Esophagus muscularis mucosa (tissue), 4 donors: Measurements from ENCODE around the gene OR1D5. TPM values are rescaled to one million over a fixed set of nuclear protein-coding genes. Genes with fewer than 3 reads are reported as not detected.
"Not testable (repeated sequence)": the region's sequence is repeated elsewhere in the genome, so short reads cannot be mapped to it uniquely, and the experiment has no call there.

Source experiments
- DNase-seq: peaks from one replicate; pipeline ENCODE4 v3.0.0-alpha.2; 2017; ENCODE audit errors: extremely low spot score
- H3K27ac ChIP-seq, 4 donors: fragments of 200-600 bp; sonication (generic); replicated peaks in 1 of 4; 1 replicate in 3 of 4; 2 replicates in 1 of 4; pipeline ENCODE4 v1.5.1; 2016 to 2019; ENCODE audit warnings: mild to moderate bottlenecking in 1 of 4
- H3K27me3 ChIP-seq, 4 donors: fragments of 200-600 bp; sonication (generic); one replicate each; pipeline versions ENCODE4 v1.5.1 to v1.6.0; 2016 to 2019
- H3K36me3 ChIP-seq, 4 donors: fragments of 200-600 bp; sonication (generic); one replicate each; pipeline ENCODE4 v1.5.1; 2016 to 2019
- H3K4me1 ChIP-seq, 4 donors: fragments of 200-600 bp; sonication (generic); one replicate each; pipeline ENCODE4 v1.5.1; 2016 to 2019
- H3K4me3 ChIP-seq, 4 donors: fragments of 200-600 bp; sonication (generic); 1 replicate in 2 of 4; 2 replicates in 2 of 4; pipeline ENCODE4 v1.5.1; 2016 to 2019; ENCODE audit warnings: mild to moderate bottlenecking in 4 of 4, moderate library complexity in 1 of 4
- H3K9me3 ChIP-seq, 4 donors: fragments of 200-600 bp; sonication (generic); 1 replicate in 3 of 4; 2 replicates in 1 of 4; pipeline ENCODE4 v1.5.1; 2016 to 2019
- CTCF ChIP-seq, 3 experiments: fragments of 200-600 bp in 2 of 3; fragments of 450-650 bp in 1 of 3; sonication (generic) in 2 of 3; IDR thresholded peaks; one replicate each; pipeline ENCODE4 v1.5.1; 2017 to 2019; ENCODE audit warnings: antibody characterized with exemption in 3 of 3, mild to moderate bottlenecking in 2 of 3, moderate library complexity in 1 of 3
- EP300 ChIP-seq: sonication (generic); formaldehyde crosslinking; IDR thresholded peaks from one replicate; pipeline ENCODE4 v1.6.1; 2017; ENCODE audit warnings: antibody characterized with exemption
- POLR2A ChIP-seq: fragments of 450-650 bp; IDR thresholded peaks from one replicate; pipeline ENCODE4 v1.6.1; 2017; ENCODE audit warnings: antibody characterized with exemption, moderate library complexity, mild to moderate bottlenecking, low read depth
- POLR2AphosphoS5 ChIP-seq, 2 donors: sonication (generic); formaldehyde crosslinking; IDR thresholded peaks; one replicate each; pipeline ENCODE4 v1.6.1; 2017; ENCODE audit warnings: antibody characterized with exemption in 2 of 2
- WGBS: methylation state at CpG from one replicate; pipeline ENCODE4 v1.1.5; 2018; 5-methylcytosine and 5-hydroxymethylcytosine counted together
- intact Hi-C: fragments of 100-400 bp; cut with DNase I; formaldehyde crosslinking; loops from one replicate; pipeline ENCODE4 v1.15.1; 2023
- total RNA-seq, 4 donors: library from RNA; depleted of rRNA; stranded (reverse); fragments of >200 nt; gene quantifications; one replicate each; pipeline versions ENCODE4 v1.1.0 to v1.2.1, GENCODE V29; 2016

OR1D5 gene
- total RNA-seq, 4 donors from 2014 or later = not detected

- no peaks in the 10 kb centered on the region for H3K9me3 ChIP-seq
- peaks cover 0 to 40% (median 7%) of the 10 kb centered on the region in 4 donors for H3K36me3 ChIP-seq
- peaks cover 0 to 8% (median 0%) of the 10 kb centered on the region in 4 donors for H3K27me3 ChIP-seq
- no peak overlapping the region for H3K4me3 ChIP-seq
- DNase-seq = no peak
- 88% methylated on average over 22 of the region's 27 CpGs for WGBS
- no peak for TF ChIP-seq POLR2A
- no peak for TF ChIP-seq POLR2AphosphoS5 (IDR thresholded peaks at IDR 0.05)
- TF ChIP-seq CTCF (IDR thresholded peaks at IDR 0.05) = no peak
- no peak for TF ChIP-seq EP300
- no peak overlapping the region for H3K27ac ChIP-seq
- peaks cover 0 to 11% (median 0%) of the 10 kb centered on the region in 4 donors for H3K4me1 ChIP-seq
- intact Hi-C loops = no loop called here
Observed at GRCh38 chr17:3032258-3033247, 30.9 kb downstream of the OR1D5 start.

GRCh38 chr17:3030852-3031470, 32.4 kb downstream of the OR1D5 start:
- H3K4me3 ChIP-seq, DNase-seq, H3K9me3 ChIP-seq, intact Hi-C loops, H3K27me3 ChIP-seq: not testable (repeated sequence)
- Histone ChIP-seq H3K4me1 (peaks cover 0 to 11% (median 0%) of the 10 kb centered on the region in 4 donors), H3K27ac (peak overlapping the region in 2 of 4 donors; percentile 0 to 58), H3K36me3 (peaks cover 0 to 56% (median 9%) of the 10 kb centered on the region in 4 donors)
- WGBS = 90% methylated on average over 13 of the region's 14 CpGs

GRCh38 chr17:3030096-3030495, 33.3 kb downstream of the OR1D5 start:
- no peak for DNase-seq
- peaks cover 0 to 63% (median 11%) of the 10 kb centered on the region in 4 donors for H3K36me3 ChIP-seq
- TF ChIP-seq EP300 (no peak), CTCF (IDR thresholded peaks at IDR 0.05) (no peak), POLR2A (no peak), POLR2AphosphoS5 (IDR thresholded peaks at IDR 0.05) (peak in 1 of 2 donors; percentile 12)
- H3K27me3 ChIP-seq = no peaks in the 10 kb centered on the region
- H3K9me3 ChIP-seq = no peaks in the 10 kb centered on the region
- intact Hi-C loops = no loop called here
- peaks cover 0 to 11% (median 0%) of the 10 kb centered on the region in 4 donors for H3K4me1 ChIP-seq
- WGBS = 50% methylated on average over 7 of the region's 7 CpGs
- H3K4me3 ChIP-seq = no peak overlapping the region
- peak overlapping the region in 1 of 4 donors; percentile 58 for H3K27ac ChIP-seq

DNA sequence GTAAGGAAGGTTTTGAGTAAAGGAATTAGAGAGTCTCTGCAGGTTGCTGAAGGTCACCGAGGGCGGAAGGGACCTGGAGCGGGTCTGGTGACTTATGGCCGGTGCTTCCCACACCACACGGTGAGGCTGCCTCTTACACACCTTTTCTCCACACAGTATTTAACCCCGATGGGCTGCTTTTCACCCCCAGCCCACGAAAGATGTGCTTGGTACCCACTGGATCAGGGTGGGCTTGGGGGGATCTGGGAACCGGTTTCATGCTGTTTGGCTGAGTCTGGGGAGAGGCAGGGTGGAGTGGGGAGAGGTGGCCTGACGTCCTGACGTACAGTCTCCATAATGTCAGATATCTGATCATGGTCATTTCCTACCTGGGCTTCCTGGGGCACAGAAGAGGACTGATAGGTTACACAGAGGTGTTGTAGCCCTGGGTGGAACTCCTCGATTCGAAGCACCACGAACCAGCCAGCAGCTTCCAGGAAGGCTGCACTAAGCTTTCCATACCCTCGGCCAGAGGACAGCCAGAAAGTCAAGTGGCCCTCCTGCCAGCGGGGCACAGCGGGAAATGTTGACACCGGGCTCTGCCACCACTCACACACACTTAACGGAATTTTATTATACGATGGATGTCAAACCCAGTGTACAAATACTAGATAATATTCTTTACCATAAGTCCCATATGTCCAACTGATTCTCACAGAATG, 34.0 kb downstream of the OR1D5 start:
- Histone ChIP-seq H3K4me3 (no peak overlapping the region), H3K9me3 (peaks cover 0 to under 1% (median 0%) of the 10 kb centered on the region in 4 donors), H3K36me3 (peaks cover 0 to 65% (median 11%) of the 10 kb centered on the region in 4 donors), H3K4me1 (peaks cover 0 to 11% (median 0%) of the 10 kb centered on the region in 4 donors), H3K27ac (no peak overlapping the region), H3K27me3 (no peaks in the 10 kb centered on the region)
- TF ChIP-seq POLR2A = no peak
- no peak for TF ChIP-seq CTCF (IDR thresholded peaks at IDR 0.05)
- TF ChIP-seq EP300 = no peak
- no peak for TF ChIP-seq POLR2AphosphoS5 (IDR thresholded peaks at IDR 0.05)
- WGBS = 86% methylated on average over 18 of the region's 19 CpGs
- no peak for DNase-seq
- intact Hi-C loops = no loop called here
